Measurements from ENCODE around the gene NECTIN1.

NECTIN1 gene

GRCh38 chr11:119692540-119692820 lies 36.5 kb downstream of the NECTIN1 start:
- TF ChIP-seq CTCF (conservative IDR thresholded peaks at IDR 0.05; ENCODE audit: low read length) = no peak
- no peak for DNase-seq (ENCODE audit: low read depth)
- H3K4me3 ChIP-seq (ENCODE audit: low read length) = no peak overlapping the region

GRCh38 chr11:119691701-119692539 lies 37.1 kb downstream of the NECTIN1 start:
- no peak overlapping the region for H3K4me3 ChIP-seq (ENCODE audit: low read length)
- no peak for TF ChIP-seq CTCF (conservative IDR thresholded peaks at IDR 0.05; ENCODE audit: low read length)

GRCh38 chr11:119691020-119691666 lies 37.9 kb downstream of the NECTIN1 start:
- DNase-seq (ENCODE audit: low read depth) = no peak
- no peak overlapping the region for H3K4me3 ChIP-seq (ENCODE audit: low read length)
- TF ChIP-seq CTCF (conservative IDR thresholded peaks at IDR 0.05; ENCODE audit: low read length) = no peak

More at GRCh38 chr11:119691701-119692539, 37.1 kb downstream of the NECTIN1 start:
- DNase-seq (ENCODE audit: low read depth) = no peak

GRCh38 chr11:119689302-119689701 lies 39.7 kb downstream of the NECTIN1 start:
- DNase-seq (ENCODE audit: low read depth) = no peak
- TF ChIP-seq CTCF (conservative IDR thresholded peaks at IDR 0.05; ENCODE audit: low read length) = no peak

GRCh38 chr11:119688356-119688755 lies 40.6 kb downstream of the NECTIN1 start:
- TF ChIP-seq CTCF (conservative IDR thresholded peaks at IDR 0.05; ENCODE audit: low read length) = no peak
- no peak for DNase-seq (ENCODE audit: low read depth)
- H3K4me3 ChIP-seq (ENCODE audit: low read length) = no peak overlapping the region

More at GRCh38 chr11:119689302-119689701, 39.7 kb downstream of the NECTIN1 start:
- no peak overlapping the region for H3K4me3 ChIP-seq (ENCODE audit: low read length)

- no peak for DNase-seq (ENCODE audit: low read depth)
- TF ChIP-seq CTCF (conservative IDR thresholded peaks at IDR 0.05; ENCODE audit: low read length) = no peak
- H3K4me3 ChIP-seq (ENCODE audit: low read length) = no peak overlapping the region
Measured at GRCh38 chr11:119687373-119688046, 41.5 kb downstream of the NECTIN1 start.

All from AG10803 (cell line).